Body of pancreas (tissue), 4 donors: ENCODE data around the gene CNPY1. TPM values are rescaled to one million over a fixed set of nuclear protein-coding genes. Genes with fewer than 3 reads are reported as not detected.

Source experiments
- ATAC-seq: fragments of 150-250 bp; one replicate; pipeline ENCODE4 v1.9.1; 2016
- DNase-seq, 4 donors: peaks; one replicate each; pipeline ENCODE4 v3.0.0-alpha.2; 2019
- H3K27ac ChIP-seq, 4 donors: fragments of 200-600 bp; sonication (generic); 1 replicate in 3 of 4; 2 replicates in 1 of 4; pipeline versions ENCODE4 v1.5.1 to v1.6.1; 2016 to 2019; ENCODE audit warnings: mild to moderate bottlenecking in 1 of 4, mixed read lengths in 1 of 4, moderate library complexity in 1 of 4
- H3K27me3 ChIP-seq, 2 donors: fragments of 200-600 bp; sonication (generic); one replicate each; pipeline ENCODE4 v1.6.0; 2016; ENCODE audit warnings: mild to moderate bottlenecking in 1 of 2
- H3K36me3 ChIP-seq, 2 donors: fragments of 200-600 bp; sonication (generic); replicated peaks in 1 of 2; 2 replicates each; pipeline ENCODE4 v1.5.1; 2016; ENCODE audit warnings: low read depth in 2 of 2; ENCODE audit not compliant: insufficient read depth in 1 of 2
- H3K4me1 ChIP-seq: fragments of 200-600 bp; sonication (generic); one replicate; pipeline ENCODE4 v1.6.0; 2016
- H3K4me3 ChIP-seq, 2 donors: fragments of 200-600 bp; sonication (generic); 1 replicate in 1 of 2; 2 replicates in 1 of 2; pipeline ENCODE4 v1.5.1; 2016 to 2019
- H3K9me3 ChIP-seq, 3 donors: fragments of 200-600 bp; sonication (generic); 1 replicate in 2 of 3; 2 replicates in 1 of 3; pipeline ENCODE4 v1.5.1; 2016
- POLR2A ChIP-seq, 3 donors: fragments of 450-650 bp; IDR thresholded peaks; one replicate each; pipeline ENCODE4 v1.6.1; 2016; ENCODE audit warnings: antibody characterized with exemption in 3 of 3, mild to moderate bottlenecking in 2 of 3
- WGBS, 2 donors: methylation state at CpG; one replicate each; pipeline ENCODE4 v1.1.5; 2017; 5-methylcytosine and 5-hydroxymethylcytosine counted together
- intact Hi-C: fragments of 100-400 bp; cut with DNase I; formaldehyde crosslinking; loops from one replicate; pipeline ENCODE4 v1.15.1; 2023
- total RNA-seq, 2 donors: library from RNA; depleted of rRNA; stranded (reverse); fragments of >200 nt; gene quantifications; one replicate each; pipeline ENCODE4 v1.1.0, GENCODE V29; 2016
- TF ChIP-seq, protein P1 (sequence below), 7 experiments: fragments of 450-650 bp in 4 of 7; fragments of 200-600 bp in 3 of 7; sonication (generic) in 3 of 7; IDR thresholded peaks; one replicate each; pipeline ENCODE4 v1.5.1; 2016 to 2019; ENCODE audit warnings: antibody characterized with exemption in 7 of 7

CNPY1 gene
- total RNA-seq, 2 donors from 2014 or later, result not detected

DNA sequence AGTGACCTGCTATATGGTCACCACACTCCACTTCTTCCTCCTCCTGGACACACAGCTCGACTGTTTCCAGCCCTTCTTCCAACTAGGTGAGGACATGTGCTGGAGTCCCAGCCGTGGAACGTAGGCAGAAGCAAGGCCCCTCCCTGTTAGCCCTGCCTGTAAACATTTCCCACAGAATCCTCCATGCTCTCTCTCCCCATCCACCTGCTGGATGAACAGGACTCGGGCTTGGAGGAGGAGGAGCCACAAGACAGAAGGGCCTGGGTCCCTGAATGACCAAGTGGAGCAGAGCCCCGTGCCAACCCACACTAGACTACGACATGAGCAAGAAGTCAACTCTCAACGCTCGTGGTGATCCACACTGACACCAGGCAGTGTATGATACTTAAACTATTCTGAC is 9.9 kb downstream of the CNPY1 start:
- Histone ChIP-seq H3K27ac (no peak overlapping the region), H3K4me1 (peaks cover 14% of the 10 kb centered on the region), H3K36me3 (no peaks in the 10 kb centered on the region), H3K4me3 (no peak overlapping the region), H3K9me3 (no peaks in the 10 kb centered on the region), H3K27me3 (peaks cover 0 to 7% of the 10 kb centered on the region in 2 donors)
- TF ChIP-seq, protein P1, sequence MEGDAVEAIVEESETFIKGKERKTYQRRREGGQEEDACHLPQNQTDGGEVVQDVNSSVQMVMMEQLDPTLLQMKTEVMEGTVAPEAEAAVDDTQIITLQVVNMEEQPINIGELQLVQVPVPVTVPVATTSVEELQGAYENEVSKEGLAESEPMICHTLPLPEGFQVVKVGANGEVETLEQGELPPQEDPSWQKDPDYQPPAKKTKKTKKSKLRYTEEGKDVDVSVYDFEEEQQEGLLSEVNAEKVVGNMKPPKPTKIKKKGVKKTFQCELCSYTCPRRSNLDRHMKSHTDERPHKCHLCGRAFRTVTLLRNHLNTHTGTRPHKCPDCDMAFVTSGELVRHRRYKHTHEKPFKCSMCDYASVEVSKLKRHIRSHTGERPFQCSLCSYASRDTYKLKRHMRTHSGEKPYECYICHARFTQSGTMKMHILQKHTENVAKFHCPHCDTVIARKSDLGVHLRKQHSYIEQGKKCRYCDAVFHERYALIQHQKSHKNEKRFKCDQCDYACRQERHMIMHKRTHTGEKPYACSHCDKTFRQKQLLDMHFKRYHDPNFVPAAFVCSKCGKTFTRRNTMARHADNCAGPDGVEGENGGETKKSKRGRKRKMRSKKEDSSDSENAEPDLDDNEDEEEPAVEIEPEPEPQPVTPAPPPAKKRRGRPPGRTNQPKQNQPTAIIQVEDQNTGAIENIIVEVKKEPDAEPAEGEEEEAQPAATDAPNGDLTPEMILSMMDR (IDR thresholded peaks at IDR 0.05), result no peak
- TF ChIP-seq POLR2A (IDR thresholded peaks at IDR 0.05), result no peak
- 68 to 71% methylated on average over 8 of the region's 8 CpGs for WGBS, 2 donors
- DNase-seq, result no peak
- intact Hi-C loops, result no loop called here
- ATAC-seq, result no peak

DNA sequence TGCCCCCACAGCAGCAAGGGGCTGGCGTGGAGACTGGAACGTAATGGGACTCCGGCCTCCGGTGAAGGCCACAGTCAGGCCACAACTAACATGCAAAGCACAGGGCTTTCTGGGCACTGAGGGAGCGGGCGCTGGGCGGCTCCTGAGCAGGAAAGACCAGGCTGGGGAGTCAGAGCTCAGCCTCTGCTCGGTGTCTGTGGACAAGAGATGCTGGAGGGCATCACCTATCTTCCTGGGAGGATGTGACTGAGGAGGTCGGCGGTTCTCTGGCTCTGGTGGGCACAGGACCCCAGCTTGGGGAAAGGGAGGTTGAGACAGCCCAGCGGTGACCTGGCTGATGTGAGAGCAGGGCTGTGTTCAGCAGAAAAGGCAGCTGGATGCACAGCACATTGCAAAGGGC is 11.7 kb downstream of the CNPY1 start:
- no peak for TF ChIP-seq POLR2A (IDR thresholded peaks at IDR 0.05)
- TF ChIP-seq, protein P1 (IDR thresholded peaks at IDR 0.05), result no peak
- Histone ChIP-seq H3K27ac (no peak overlapping the region), H3K9me3 (no peaks in the 10 kb centered on the region), H3K27me3 (peaks cover 0 to 7% of the 10 kb centered on the region in 2 donors), H3K36me3 (no peaks in the 10 kb centered on the region), H3K4me3 (no peak overlapping the region), H3K4me1 (peaks cover 14% of the 10 kb centered on the region)
- 78 to 92% methylated on average over 7 to 10 of the region's 11 CpGs for WGBS, 2 donors
- DNase-seq (no peak), ATAC-seq (no peak)
- intact Hi-C loops, result no loop called here

DNA sequence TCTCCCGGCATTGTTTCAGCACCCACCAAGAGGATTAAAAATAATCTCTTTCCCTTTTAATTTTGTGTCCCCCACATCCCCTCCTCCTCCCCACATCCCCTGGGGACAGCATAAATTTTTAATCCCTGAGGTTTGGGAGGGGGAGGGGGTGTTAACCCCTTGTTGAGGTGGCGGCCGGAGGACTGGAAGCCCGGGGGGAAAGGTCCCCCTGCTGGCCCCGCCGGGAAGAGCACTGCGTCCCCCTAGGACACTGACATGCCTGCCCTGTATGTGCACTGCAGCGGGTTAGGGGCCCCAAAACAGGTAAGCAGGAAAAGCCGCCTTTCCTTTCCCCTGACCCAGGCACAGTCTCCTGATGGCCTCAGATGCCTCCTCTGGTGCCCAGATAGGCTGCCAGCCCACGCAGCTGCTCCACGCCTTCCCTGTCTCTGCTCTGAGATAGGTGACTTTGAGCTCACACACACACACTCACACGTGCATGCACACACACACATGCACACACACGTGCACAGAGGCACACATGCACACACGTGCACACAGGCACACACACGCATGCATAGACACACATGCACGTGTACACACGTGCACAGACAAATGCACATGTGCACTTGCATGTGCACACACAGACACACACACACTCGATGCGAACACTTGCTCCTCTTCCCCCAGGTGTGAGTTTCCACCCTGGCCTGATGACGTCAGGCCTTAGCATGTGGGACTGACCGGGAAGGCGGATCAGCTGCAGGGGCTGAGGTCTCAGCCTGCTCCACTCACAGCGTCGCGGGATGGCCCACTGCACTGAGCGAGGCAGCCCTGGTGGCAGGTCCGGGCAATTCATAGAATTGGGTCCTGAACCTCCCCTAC is 12.3 kb downstream of the CNPY1 start:
- Histone ChIP-seq H3K27ac (no peak overlapping the region), H3K4me3 (no peak overlapping the region), H3K27me3 (peaks cover 0 to 7% of the 10 kb centered on the region in 2 donors), H3K9me3 (no peaks in the 10 kb centered on the region), H3K36me3 (no peaks in the 10 kb centered on the region), H3K4me1 (peaks cover 14% of the 10 kb centered on the region)
- TF ChIP-seq, protein P1 (IDR thresholded peaks at IDR 0.05), result peak in 2 of 7 experiments; percentile 7 to 20
- TF ChIP-seq POLR2A (IDR thresholded peaks at IDR 0.05), result no peak
- intact Hi-C loops, result no loop called here
- 43 to 57% methylated on average over 23 to 27 of the region's 27 CpGs for WGBS, 2 donors
- DNase-seq, result peak in 1 of 4 donors; percentile 16
- no peak for ATAC-seq

DNA sequence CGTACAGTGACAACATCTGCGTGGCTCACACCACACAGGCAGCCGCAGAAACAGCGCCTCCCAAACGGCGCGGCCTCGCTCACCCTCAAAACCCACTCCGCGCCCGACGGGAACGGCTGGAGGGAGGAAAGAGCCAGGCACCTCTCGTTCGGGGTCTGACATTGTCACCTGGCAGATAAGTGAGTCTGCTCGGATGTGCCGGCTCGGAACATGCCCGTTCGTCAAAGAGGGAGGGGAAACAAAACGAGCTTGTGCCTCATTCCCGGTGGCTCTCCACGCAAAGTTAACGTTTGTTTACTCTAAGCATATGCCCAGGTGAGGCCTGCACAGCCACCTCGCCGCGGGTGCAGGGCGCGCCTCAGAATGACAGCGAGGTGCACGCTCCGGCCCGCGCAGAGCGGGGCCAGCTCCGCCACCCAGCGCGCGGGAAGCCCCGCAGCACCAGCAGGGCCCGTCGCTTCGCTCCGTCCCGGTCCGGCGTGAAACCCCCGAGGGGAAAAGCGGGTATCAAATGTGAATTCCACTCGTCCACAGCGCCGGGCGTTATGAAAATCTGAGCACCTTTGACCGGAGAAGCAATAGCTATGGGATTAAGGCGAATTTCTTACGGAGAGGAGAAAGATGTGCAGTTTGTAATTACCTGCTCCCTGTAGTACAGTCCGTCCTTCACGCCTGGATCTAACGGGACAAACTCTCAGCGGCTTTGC is 13.1 kb downstream of the CNPY1 start:
- WGBS, 2 donors, result 1 to 7% methylated on average over 17 to 60 of the region's 60 CpGs
- DNase-seq (peak in 2 of 4 donors; percentile 13 to 32), ATAC-seq (peak; percentile 45)
- Histone ChIP-seq H3K9me3 (no peaks in the 10 kb centered on the region), H3K4me1 (peaks cover 14% of the 10 kb centered on the region), H3K4me3 (no peak overlapping the region), H3K27me3 (peaks cover 0 to 7% of the 10 kb centered on the region in 2 donors), H3K36me3 (no peaks in the 10 kb centered on the region), H3K27ac (no peak overlapping the region)
- TF ChIP-seq, protein P1 (IDR thresholded peaks at IDR 0.05), result no peak
- no peak for TF ChIP-seq POLR2A (IDR thresholded peaks at IDR 0.05)
- intact Hi-C loops, result no loop called here
